Effector memory CD8-positive, alpha-beta T cell (primary cell): Measurements from ENCODE around the gene CNPY1.
"Not testable (repeated sequence)": the region's sequence is repeated elsewhere in the genome, so short reads cannot be mapped to it uniquely, and the experiment has no call there.

ENCODE experiments used
- ATAC-seq: fragments of 150-1000 bp; cut with Tn5 transposase; replicated peaks from 2 replicates; pipeline ENCODE4 v1.10.0; 2021; ENCODE audit warnings: mild to moderate bottlenecking, moderate library complexity
- DNase-seq, 3 experiments: peaks; one replicate each; pipeline ENCODE4 v3.0.0; 2021
- H3K27ac Mint-ChIP-seq, 2 donors: one replicate each; pipeline ENCODE4 v1.8.0; 2022; ENCODE audit warnings: mild to moderate bottlenecking in 2 of 2, mixed read lengths in 2 of 2, moderate library complexity in 2 of 2
- H3K27me3 Mint-ChIP-seq, 2 donors: one replicate each; pipeline ENCODE4 v1.8.0; 2022; ENCODE audit warnings: mixed read lengths in 2 of 2
- H3K36me3 Mint-ChIP-seq: one replicate; pipeline ENCODE4 v1.8.0; 2022; ENCODE audit warnings: mild to moderate bottlenecking, moderate library complexity, mixed read lengths; ENCODE audit not compliant: insufficient read depth
- H3K4me1 Mint-ChIP-seq, 2 donors: one replicate each; pipeline ENCODE4 v1.8.0; 2022; ENCODE audit warnings: low read depth in 2 of 2, mixed read lengths in 2 of 2
- H3K4me3 Mint-ChIP-seq, 2 donors: one replicate each; pipeline ENCODE4 v1.8.0; 2022; ENCODE audit warnings: mild to moderate bottlenecking in 2 of 2, mixed read lengths in 2 of 2, moderate library complexity in 2 of 2
- H3K9me3 Mint-ChIP-seq, 2 donors: one replicate each; pipeline ENCODE4 v1.8.0; 2022; ENCODE audit warnings: mixed read lengths in 2 of 2

Gene CNPY1

DNA sequence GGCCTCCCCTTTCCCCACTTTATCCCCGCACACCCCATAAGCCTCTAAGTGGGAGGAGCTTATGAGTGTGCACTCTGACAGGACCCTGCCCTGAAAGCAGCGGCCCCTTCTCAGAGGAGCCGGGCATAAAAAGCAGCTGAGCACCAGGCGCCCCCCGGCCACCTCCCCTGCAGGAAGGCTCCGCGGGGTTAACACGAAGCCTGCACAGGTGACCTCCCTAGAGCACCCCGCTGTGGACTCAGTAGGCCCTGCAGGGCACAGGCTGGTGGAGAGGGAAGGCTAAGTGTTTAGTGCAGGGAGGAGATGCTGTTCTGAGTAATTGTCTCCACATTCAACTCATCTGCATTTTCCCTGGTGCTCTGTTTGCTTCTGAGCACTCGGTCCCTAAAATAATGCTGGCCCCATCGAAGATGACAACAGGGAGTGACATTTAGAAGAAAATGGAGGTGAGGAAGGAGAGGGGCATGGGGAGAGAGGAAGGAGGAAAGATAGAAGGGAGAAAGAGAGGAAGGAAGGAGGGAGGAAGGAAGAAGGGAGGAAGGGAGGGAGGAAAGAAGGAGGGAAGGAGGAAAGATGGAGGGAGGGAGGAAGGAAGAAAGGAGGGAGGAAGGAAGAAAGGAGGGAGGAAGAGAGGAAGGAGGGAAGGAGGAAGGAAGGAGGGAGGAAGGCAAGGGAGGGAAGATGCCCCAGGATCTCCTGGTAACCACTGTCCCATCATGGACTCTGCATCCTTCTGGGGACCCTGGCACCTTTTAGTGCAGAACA lies 25.4 kb upstream of the CNPY1 start:
- Mint-ChIP-seq H3K27me3 (peaks cover 16 to 28% of the 10 kb centered on the region in 2 donors), H3K4me3 (no peak overlapping the region), H3K4me1 (peaks cover 0 to 3% of the 10 kb centered on the region in 2 donors), H3K27ac (no peak overlapping the region), H3K9me3 (no peaks in the 10 kb centered on the region), H3K36me3 (no peaks in the 10 kb centered on the region)
- DNase-seq (no peak), ATAC-seq (no peak)

DNA sequence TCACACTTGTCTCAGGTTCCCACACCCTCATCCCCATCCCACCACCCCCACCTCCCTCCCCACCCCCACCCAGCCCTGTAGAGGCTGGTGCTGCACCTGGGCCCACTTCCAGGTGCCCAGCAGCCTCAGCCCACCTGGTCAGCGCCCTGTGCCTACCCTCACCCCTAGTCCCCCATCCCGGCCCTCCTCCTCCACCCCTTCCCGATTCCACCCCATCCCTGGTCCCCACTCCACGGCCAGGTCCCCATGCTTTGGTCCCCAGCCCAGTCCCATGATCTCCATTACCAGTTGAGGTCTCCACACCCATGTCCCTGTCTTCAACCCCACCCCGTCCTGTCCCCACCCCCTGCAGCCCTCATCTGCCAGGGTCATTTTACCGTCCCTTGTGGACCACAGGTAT lies 24.6 kb upstream of the CNPY1 start:
- Mint-ChIP-seq H3K9me3 (no peaks in the 10 kb centered on the region), H3K27me3 (peaks cover 16 to 28% of the 10 kb centered on the region in 2 donors), H3K4me3 (no peak overlapping the region), H3K4me1 (peaks cover 0 to 3% of the 10 kb centered on the region in 2 donors), H3K36me3 (no peaks in the 10 kb centered on the region), H3K27ac (no peak overlapping the region)
- no peak for DNase-seq
- no peak for ATAC-seq

DNA sequence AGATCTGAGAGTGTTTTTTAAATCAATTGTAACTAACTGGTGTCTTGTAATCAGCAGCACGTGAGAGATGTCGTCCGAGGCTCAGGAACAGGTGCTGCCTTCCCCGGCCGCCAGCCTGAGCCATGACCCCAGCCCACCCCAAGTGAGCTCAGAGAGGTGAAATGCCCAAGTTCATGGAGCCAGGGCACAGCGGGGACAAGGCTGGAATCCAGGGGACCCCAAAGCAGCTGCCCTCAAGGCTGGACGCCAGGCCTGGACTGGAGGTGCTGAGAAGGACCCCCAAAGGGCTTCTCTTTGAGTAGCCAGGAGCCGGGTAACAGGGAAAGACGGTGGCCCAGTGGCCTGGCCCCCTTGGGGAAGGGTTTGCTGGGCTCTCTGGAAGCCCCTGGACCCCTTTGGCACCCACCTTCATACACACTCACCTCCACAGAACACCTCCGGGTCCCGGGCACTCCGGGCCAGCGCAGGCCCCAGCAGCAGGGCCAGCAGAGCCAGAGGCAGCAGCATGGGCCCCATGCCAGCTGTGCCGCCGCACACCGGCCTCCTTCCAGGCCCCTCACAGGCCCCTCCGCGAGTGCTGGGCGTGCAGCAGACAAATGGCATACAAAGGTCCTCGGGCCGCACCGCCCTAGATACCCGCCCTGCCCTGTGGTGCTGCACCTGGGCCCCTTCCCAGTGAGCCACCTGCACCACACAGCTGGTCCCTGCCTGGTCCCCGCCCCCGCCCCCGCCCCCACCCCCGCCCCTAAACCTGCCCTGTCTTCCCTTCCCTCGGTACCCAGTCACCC lies 24.0 kb upstream of the CNPY1 start:
- no peaks in the 10 kb centered on the region for H3K36me3 Mint-ChIP-seq
- H3K9me3 Mint-ChIP-seq = no peaks in the 10 kb centered on the region
- ATAC-seq = no peak
- H3K4me3 Mint-ChIP-seq = no peak overlapping the region
- H3K27me3 Mint-ChIP-seq = peaks cover 16 to 28% of the 10 kb centered on the region in 2 donors
- no peak for DNase-seq
- no peak overlapping the region for H3K27ac Mint-ChIP-seq
- H3K4me1 Mint-ChIP-seq = peaks cover 0 to 3% of the 10 kb centered on the region in 2 donors

DNA sequence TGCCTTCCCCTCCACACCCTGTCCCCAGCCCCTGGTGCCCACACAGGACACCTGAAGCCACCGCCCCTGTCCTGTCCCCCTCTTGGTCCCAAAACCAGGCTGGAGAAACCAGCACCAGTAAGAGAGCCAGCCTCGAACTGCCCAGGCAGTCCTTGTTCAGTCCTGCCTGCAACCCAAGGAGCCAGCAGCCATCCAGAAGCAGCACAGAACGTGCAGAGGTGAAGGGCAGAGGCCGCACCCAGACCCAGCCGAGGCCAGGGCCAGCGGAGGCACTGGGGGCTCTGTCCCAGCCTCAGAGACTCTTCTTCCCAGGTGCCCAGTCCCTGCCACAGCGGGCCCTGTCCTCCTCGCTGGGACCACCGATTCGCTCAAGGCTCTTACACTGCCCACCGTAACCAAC lies 23.3 kb upstream of the CNPY1 start:
- Mint-ChIP-seq H3K4me3 (no peak overlapping the region), H3K27me3 (peaks cover 16 to 28% of the 10 kb centered on the region in 2 donors), H3K4me1 (peaks cover 0 to 3% of the 10 kb centered on the region in 2 donors), H3K27ac (no peak overlapping the region), H3K36me3 (no peaks in the 10 kb centered on the region), H3K9me3 (no peaks in the 10 kb centered on the region)
- DNase-seq (no peak), ATAC-seq (no peak)

DNA sequence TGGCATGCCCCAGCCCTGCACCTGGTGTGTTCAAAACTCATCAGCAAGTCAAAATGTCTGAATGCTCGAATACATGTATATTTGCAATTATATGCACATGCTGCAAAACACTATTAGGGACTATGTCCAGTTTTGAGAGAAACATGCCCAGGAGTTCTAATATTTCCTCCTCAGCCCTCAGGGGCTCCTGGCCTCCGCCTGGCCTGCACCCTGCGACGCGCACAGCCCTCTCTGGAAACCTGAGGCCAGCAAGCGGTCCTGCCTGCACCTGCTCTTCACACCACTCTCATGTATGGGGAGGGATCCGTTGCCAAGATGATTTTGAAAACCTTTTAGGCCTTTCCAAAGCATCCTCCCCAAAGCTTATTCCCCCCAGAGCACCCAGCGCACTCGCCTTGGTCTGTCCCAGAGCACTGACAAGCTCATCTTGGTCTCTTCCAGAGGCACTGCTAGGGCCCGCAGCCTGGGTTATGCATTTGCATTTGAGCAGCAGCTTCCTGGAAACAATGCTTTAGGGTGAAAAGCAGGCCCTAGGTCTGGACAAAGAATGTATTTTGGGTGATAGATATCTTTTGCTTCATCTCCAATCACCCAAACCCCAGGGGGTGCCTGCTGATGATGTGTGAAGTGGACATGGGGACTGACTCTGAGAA lies 22.6 kb upstream of the CNPY1 start:
- peaks cover 0 to 3% of the 10 kb centered on the region in 2 donors for H3K4me1 Mint-ChIP-seq
- no peak overlapping the region for H3K4me3 Mint-ChIP-seq
- ATAC-seq (no peak), DNase-seq (no peak)
- H3K9me3 Mint-ChIP-seq = no peaks in the 10 kb centered on the region
- H3K27ac Mint-ChIP-seq = no peak overlapping the region
- no peaks in the 10 kb centered on the region for H3K36me3 Mint-ChIP-seq
- H3K27me3 Mint-ChIP-seq = peaks cover 16 to 28% of the 10 kb centered on the region in 2 donors

DNA sequence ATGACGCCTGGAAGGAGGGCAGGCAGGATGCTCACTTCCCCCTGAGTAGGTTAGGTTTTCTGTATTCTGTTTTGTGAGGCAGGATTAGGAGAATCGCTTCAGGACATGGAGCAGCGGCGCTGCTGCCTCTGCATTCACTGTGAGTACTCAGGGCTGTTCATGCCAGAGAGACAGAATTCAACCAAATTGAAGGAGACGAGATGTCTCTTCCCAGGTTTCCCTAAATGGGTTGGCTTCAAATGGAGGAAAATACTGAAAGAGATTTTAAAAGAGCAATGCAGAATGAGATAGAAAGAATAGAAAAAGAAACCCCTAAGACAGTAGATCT lies 21.9 kb upstream of the CNPY1 start:
- Mint-ChIP-seq H3K27me3 (peaks cover 16 to 28% of the 10 kb centered on the region in 2 donors), H3K27ac (no peak overlapping the region), H3K9me3 (no peaks in the 10 kb centered on the region), H3K36me3 (no peaks in the 10 kb centered on the region), H3K4me3 (no peak overlapping the region), H3K4me1 (peaks cover 0 to 3% of the 10 kb centered on the region in 2 donors)
- ATAC-seq (no peak), DNase-seq (no peak)

DNA sequence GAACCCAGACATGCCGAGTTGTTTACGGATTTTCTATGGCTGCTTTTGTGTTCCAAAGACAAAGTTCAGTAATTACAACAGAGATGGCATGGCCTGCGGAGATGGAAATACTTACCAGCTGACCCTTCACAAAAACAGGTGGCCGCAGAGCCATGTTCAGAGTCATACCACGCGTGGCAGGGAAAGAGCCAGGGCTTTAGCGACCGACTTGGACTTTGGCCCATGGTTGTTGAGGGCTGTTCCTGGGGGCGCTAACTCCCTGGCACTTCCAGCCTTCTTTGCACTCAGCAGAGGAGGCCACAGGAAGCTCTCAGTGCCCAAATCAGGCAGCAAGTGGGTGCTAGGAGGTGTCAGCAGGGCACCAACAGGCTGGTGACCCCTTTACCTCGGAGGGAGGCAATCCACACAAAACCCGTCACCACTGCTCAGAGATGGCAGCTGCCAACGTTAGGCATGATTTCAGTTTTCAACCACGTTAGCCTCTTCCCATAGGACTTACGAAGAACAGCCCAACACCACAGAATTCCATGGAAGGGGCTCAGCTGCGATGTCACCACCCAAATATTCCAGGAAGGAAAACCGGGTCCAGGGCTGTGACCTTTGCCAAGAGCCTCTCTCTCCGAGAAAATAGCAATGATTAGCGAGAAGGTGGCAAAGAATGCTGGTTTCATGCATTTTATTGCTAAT lies 21.4 kb upstream of the CNPY1 start:
- H3K27ac Mint-ChIP-seq = no peak overlapping the region
- H3K36me3 Mint-ChIP-seq = no peaks in the 10 kb centered on the region
- ATAC-seq = no peak

DNA sequence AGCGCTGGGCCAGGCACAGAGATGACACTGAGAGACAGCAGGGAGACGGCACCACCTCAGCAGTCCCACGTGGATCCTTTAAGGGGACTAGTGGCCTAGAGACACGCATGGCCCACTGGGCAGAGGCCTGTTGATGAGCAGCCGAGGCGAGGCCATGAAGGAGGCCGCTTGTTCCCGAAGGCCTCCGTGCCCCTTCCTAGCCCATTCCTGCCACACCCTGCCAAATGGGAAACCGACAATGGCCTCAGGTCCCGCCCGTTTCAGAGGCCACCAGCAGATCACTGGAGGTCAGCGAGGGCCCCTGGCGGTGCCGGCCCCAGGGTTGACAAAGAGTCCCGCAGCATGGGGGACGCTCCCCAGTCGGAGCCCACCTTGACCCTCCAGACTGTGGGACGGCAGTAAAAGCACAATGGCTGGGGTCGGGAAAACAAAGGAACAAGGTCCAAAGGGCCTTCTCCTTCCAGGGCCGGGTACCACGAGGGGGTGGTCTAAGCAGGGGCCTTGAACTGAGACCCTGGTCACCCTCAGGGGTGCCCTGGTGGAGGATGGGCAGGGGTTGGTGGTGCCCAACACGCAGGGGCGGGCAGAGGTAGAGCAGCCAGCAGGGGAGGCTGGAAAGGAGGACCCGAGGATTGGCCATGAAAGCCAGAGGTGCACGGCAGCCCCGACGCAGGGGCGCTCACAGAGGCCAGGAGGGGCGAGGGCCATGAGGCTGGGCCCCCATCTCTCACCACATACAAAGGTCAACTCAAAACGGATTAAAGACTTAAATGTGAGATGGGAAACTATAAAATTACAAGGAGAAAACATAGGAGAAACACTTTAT lies 19.9 kb upstream of the CNPY1 start:
- no peaks in the 10 kb centered on the region for H3K9me3 Mint-ChIP-seq
- H3K27ac Mint-ChIP-seq = no peak overlapping the region
- H3K27me3 Mint-ChIP-seq = peaks cover 4 to 22% of the 10 kb centered on the region in 2 donors
- H3K4me3 Mint-ChIP-seq = no peak overlapping the region
- DNase-seq (no peak), ATAC-seq (no peak)
- H3K4me1 Mint-ChIP-seq = peaks cover 0 to 3% of the 10 kb centered on the region in 2 donors
- no peaks in the 10 kb centered on the region for H3K36me3 Mint-ChIP-seq

More for the DNA sequence above, 21.4 kb upstream of the CNPY1 start:
- H3K4me1 Mint-ChIP-seq = peaks cover 0 to 3% of the 10 kb centered on the region in 2 donors
- peaks cover 15 to 26% of the 10 kb centered on the region in 2 donors for H3K27me3 Mint-ChIP-seq
- H3K4me3 Mint-ChIP-seq = no peak overlapping the region
- DNase-seq = no peak
- no peaks in the 10 kb centered on the region for H3K9me3 Mint-ChIP-seq

DNA sequence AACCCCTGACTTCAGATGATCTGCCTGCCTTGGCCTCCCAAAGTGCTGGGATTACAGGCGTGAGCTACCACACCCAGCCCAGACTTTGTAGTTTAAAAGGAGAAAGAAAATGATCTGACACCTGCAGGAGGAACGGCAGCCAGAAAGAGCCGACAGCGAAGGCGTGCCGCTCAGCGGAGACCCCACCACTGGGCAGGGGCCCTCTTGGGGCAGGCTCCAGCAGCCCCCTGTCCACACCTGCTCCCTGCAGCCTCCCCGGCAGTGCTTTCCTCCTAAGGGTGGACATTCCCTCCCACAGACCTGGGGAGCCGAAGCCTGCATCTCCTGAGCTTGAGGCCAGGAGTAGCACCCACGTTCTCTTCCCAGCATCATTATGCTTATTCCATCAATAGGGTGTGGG lies 19.2 kb upstream of the CNPY1 start:
- no peak for ATAC-seq
- no peaks in the 10 kb centered on the region for H3K9me3 Mint-ChIP-seq
- H3K27me3 Mint-ChIP-seq = peaks cover 10 to 26% of the 10 kb centered on the region in 2 donors
- no peaks in the 10 kb centered on the region for H3K36me3 Mint-ChIP-seq
- no peak for DNase-seq
- H3K27ac Mint-ChIP-seq = no peak overlapping the region
- peaks cover 0 to 3% of the 10 kb centered on the region in 2 donors for H3K4me1 Mint-ChIP-seq
- H3K4me3 Mint-ChIP-seq = no peak overlapping the region

DNA sequence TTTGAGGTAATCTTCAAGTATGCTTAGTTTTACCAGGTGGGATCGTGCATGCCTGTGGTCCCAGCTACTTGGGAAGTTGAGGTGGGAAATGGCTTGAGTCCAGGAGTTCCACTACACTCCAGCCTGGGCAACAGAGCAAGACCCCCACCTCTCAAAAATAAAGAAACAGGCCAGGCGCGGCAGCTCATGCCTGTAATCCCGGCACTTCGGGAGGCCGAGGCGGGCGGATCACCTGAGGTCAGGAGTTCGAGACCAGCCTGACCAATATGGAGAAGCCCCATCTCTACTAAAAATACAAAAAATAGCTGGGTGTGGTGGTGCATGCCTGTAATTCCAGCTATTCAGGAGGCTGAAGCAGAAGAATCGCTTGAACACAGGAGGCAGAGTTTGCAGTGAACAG lies 16.6 kb upstream of the CNPY1 start:
- peaks cover 21 to 40% of the 10 kb centered on the region in 2 donors for H3K27me3 Mint-ChIP-seq
- not testable (repeated sequence) for H3K27ac Mint-ChIP-seq, H3K9me3 Mint-ChIP-seq, H3K4me1 Mint-ChIP-seq, H3K36me3 Mint-ChIP-seq, H3K4me3 Mint-ChIP-seq, DNase-seq, ATAC-seq

DNA sequence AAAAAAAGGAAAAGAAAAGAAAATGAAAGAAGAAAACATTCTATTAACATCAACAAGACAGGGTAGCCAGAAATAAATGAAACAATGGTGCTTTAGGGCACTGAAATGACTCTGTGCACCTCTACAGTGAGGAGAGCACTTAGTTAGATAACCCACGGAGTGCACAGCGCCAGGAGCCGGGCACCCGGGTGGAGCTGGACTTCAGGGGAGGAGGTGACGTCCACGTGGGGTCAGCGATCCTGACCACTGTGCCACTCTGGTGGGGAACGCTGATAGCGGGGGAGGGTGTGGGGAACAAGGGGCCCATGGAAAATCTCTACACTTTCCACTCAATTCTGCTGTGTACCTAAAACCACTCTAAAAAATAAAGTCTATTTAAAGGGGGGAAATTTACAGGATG lies 15.7 kb upstream of the CNPY1 start:
- H3K9me3 Mint-ChIP-seq = no peaks in the 10 kb centered on the region
- no peaks in the 10 kb centered on the region for H3K4me1 Mint-ChIP-seq
- H3K4me3 Mint-ChIP-seq = no peak overlapping the region

DNA sequence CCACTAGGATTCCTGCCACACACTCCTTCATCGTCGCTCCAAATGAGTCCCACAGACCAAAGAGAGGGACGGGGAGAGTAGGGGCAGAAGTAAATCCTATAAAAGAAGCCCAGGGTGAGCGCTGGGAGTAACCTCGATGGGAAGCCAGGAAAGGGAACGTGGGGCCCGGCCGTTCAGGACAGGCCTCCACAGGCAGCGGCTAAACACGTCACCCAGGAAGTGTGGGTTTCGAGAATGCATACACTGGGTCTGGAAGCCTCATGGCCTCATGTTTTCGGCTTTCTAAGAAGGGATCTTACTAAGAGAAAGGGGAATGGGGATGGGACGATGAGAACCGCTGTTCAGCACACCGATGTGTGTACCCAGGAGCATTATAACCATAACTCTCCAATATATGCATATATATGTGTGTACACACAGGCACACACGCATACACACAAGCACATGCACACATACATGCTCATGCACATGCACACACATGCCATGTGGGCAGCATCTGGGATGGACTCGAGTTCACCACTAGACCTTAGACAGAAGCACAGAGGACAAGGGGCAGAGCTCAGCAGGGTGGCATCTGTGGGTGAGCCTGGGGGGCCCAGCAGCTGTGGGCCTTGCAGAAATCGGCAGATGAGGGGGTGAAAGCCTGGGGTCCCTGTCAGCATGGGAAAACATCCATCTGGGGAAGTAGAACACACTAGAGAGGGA lies 14.8 kb upstream of the CNPY1 start:
- ATAC-seq (no peak), DNase-seq (no peak)
- H3K27me3 Mint-ChIP-seq = peaks cover 29 to 54% of the 10 kb centered on the region in 2 donors
- H3K4me1 Mint-ChIP-seq = no peaks in the 10 kb centered on the region
- no peak overlapping the region for H3K4me3 Mint-ChIP-seq
- no peaks in the 10 kb centered on the region for H3K36me3 Mint-ChIP-seq
- H3K9me3 Mint-ChIP-seq = no peaks in the 10 kb centered on the region
- H3K27ac Mint-ChIP-seq = no peak overlapping the region

More for the DNA sequence above, 15.7 kb upstream of the CNPY1 start:
- no peak for DNase-seq
- ATAC-seq = no peak
- Mint-ChIP-seq H3K27ac (no peak overlapping the region), H3K27me3 (peaks cover 24 to 48% of the 10 kb centered on the region in 2 donors), H3K36me3 (no peaks in the 10 kb centered on the region)
